Cardiac septum (tissue), 1 donor: Measurements from ENCODE around the gene CEP19. TPM values are rescaled to one million over a fixed set of nuclear protein-coding genes. Genes with fewer than 3 reads are reported as not detected.

Experiments used
- DNase-seq: peaks from one replicate; pipeline ENCODE4 v3.0.0-alpha.2; 2020; ENCODE audit warnings: low spot score
- intact Hi-C: fragments of 100-400 bp; cut with DNase I; formaldehyde crosslinking; loops from one replicate; pipeline ENCODE4 v1.14.0; 2022
- total RNA-seq: library from RNA; stranded (reverse); fragmentation: NEBNext Ultra II Directional; extraction: Animal tissue kit (Norgen Biotek cat#: 25700); gene quantifications from one replicate; pipeline ENCODE4 v1.2.1, GENCODE V29; 2021
- donor health status: DM: no; HTN: no; CAD: no.

Gene CEP19
- total RNA-seq, 1 donor from 2014 or later: 1.2 TPM

DNA sequence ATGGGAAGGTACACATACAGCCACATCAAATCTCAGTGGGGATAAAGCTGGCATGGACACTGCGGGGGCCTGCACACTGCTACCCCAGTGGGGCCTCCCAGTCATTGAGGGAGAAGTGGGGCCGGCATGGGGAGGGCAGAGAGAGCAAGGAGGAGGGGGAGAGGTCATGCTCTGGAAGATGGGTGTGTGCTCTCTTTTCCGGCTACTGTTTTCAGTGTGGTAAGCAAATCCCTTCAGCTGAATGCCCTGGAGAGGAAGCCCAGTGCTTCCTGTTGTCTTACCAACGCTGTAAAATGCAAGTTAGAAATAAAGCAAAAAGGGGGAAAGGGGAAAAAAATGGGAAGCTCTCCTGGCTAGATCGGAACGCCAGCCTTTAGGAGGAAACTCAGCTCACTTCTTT is 41.7 kb downstream of the CEP19 start:
- intact Hi-C loops: no loop called here
- DNase-seq: no peak

- intact Hi-C loops: no loop called here
- no peak for DNase-seq
Observed at GRCh38 chr3:196667056-196667825, 44.8 kb downstream of the CEP19 start.

DNA sequence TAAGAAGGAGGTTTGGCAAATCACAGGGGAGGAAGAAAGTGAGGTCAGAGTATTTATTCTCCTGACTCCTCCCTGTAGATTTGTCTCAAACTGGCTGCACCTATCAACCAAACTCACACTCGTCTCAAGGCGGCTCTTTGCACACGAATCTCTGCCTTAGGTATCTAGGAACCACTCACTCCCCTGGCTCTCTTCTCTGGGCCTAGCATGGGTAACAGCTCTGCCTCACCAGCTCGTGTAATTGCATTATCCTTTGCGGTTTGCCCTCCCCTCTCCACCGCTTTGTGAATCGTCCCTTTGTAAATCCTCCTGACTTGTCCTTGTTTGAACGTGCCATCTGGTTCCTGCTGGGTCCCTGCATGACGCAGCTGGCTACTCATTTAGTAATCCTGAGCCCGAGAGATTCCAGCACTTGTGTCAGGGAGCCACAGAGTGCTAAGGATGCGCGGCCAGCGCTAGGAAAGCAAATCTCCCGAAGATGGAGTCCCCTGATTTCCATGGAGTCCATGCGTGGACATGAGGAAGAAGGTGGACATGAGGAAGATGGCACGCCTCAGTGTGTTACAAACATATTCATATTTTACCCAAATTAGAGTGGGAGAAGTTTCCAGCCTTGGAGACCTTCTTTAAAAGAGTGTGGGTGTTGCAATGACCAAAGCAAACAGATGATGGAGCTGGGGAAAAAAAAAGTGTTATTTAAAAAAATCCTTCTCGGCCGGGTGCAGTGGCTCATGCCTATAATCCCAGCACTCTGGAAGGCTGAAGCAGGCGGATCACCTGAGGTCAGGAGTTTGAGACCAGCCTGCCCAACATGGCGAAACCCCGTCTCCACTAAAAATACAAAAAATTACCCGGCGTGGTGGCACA is 45.8 kb downstream of the CEP19 start:
- no peak for DNase-seq
- intact Hi-C loops: no loop called here

DNA sequence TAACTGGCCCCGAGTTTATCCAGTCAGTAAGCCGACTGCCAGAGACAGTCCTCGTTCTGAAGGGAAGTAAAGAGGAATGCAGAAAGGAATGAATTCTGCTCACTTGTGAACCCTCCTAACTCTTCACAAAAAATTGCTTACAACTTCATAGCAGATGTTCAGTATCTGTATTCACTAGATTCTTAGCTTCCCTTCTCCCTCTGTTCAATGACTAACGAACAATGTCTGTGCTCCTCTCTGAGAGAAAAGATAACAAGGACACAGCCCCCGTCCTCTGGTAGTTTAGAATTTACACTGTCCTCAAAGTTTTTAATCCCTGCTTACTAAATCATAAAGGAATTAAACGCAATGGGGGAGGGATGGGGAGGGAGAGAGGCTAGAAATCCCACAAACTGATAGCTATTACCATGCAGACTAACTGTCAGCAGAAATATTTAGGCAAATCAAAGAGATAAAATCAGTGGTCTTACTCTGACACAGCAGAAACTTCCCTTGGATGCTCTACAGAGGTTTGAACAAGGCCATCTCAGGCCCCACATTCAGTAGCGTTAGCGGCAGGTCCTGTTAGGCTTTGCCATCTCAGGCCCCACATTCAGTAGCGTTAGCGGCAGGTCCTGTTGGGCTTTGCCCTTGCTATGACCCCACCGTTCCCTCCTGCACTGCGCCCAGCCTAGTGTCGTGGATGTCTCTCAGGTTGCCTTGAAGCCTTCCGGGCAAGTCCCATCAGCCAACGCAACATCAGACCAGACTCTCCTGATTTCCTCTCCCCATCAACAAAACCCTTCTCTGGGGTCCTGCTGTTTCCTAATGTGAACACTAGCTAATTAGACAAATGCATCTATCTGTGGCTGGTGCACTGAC is 49.1 kb downstream of the CEP19 start:
- no peak for DNase-seq
- intact Hi-C loops: no loop called here

- intact Hi-C loops: no loop called here
- no peak for DNase-seq
Observed at GRCh38 chr3:196662033-196662432, 50.0 kb downstream of the CEP19 start.

GRCh38 chr3:196661400-196661799 is 50.6 kb downstream of the CEP19 start:
- intact Hi-C loops: no loop called here
- DNase-seq: no peak

GRCh38 chr3:196660381-196661166 is 51.5 kb downstream of the CEP19 start:
- intact Hi-C loops: no loop called here
- peak; percentile 68 for DNase-seq

- peak; percentile 71 for DNase-seq
- intact Hi-C loops: no loop called here
Observed at GRCh38 chr3:196659901-196660351, 52.1 kb downstream of the CEP19 start.

Other genes starting within 250 kb of the CEP19 start
- 21.8 TPM for gene RNF168, start 208.5 kb downstream of the CEP19 start, total RNA-seq
- 28.7 TPM for gene SMCO1, start 196.9 kb downstream of the CEP19 start, total RNA-seq
- 8.4 TPM for gene WDR53, start 143.7 kb downstream of the CEP19 start, total RNA-seq
- 6.4 TPM for gene FBXO45, start 143.6 kb downstream of the CEP19 start, total RNA-seq
- 2.6 TPM for gene NRROS, start 72.6 kb downstream of the CEP19 start, total RNA-seq
- gene PIGX, start 127 bp upstream of the CEP19 start, total RNA-seq: 16.9 TPM
- gene PAK2, start 27.6 kb upstream of the CEP19 start, total RNA-seq: 43.3 TPM
- gene SENP5, start 155.7 kb upstream of the CEP19 start, total RNA-seq: 21.6 TPM
- 47.1 TPM for gene NCBP2, start 230.3 kb upstream of the CEP19 start, total RNA-seq